NCI-H187 (cell line): ENCODE data around the gene SERPINB6.
"Not testable (repeated sequence)": the region's sequence is repeated elsewhere in the genome, so short reads cannot be mapped to it uniquely, and the experiment has no call there.

Source experiments
- DNase-seq, 2 experiments: peaks; one replicate each; lab custom pipeline; 2025; lab: John Stamatoyannopoulos, UW

SERPINB6 gene

DNA sequence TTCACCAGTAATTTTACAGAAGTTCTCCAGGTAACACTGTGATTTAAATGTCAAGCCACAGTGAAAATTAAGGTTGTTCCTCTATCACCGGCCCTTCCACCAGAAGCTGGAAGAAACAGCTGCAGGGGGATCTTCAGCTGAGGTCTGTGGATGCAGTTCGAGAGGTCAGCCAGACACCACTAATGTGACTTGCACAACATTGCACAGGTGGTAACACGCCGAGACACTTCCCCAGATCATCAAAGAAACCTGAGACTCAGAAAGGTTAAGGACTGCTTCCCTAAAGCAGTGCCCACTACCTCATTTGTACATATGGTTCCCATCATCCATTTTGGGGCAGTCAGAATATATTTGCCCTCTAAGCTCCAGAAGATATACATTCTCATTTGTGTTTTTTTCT, 60.2 kb downstream of the SERPINB6 start:
- no peak for DNase-seq

DNA sequence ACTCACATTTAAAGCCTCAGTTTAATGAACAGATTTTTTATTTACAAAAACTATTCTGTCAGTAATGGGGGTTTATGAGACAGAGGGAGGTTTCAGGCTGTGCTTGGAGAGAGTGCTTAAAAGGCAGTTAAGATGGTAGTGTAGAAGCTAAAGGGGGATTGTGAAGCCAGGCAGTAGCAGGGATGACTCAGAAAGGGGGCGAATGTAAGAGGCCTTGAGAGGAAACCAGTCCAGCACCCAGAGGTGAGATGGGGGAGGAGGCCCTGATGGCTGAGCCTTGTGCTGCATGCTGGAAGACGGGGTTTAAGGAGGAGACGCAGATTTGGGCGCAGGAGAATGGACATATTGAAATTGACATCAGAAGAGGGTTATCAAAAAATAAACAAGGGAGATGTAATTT, 61.6 kb downstream of the SERPINB6 start:
- no peak for DNase-seq

DNA sequence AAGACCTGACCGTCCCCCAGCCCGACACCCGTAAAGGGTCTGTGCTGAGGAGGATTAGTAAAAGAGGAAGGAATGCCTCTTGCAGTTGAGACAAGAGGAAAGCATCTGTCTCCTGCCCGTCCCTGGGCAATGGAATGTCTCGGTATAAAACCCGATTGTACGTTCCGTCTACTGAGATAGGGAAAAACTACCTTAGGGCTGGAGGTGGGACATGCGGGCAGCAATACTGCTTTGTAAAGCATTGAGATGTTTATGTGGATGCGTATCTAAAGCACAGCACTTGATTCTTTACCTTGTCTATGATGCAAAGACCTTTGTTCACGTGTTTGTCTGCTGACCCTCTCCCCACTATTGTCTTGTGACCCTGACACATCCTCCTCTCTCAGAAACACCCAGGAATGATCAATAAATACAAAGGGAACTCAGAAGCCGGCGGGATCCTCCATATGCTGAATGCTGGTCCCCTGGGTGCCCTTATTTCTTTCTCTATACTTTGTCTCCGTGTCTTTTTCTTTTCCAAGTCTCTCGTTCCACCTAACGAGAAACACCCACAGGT, 62.2 kb downstream of the SERPINB6 start:
- DNase-seq: not testable (repeated sequence)

DNA sequence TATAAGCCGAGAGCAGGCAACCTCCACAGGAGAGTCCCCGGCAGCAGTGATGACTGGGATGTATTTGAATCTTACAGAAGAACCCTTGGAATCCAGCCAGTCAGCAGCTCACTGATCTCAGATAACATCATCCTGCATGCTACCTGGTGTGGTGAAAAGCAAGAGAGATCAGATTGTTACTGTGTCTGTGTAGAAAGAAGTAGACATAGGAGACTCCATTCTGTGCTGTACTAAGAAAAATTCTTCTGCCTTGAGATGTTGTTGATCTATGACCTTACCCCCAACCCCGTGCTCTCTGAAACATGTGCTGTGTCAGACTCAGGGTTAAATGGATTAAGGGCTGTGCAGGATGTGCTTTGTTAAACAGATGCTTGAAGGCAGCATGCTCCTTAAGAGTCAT, 62.9 kb downstream of the SERPINB6 start:
- DNase-seq: peak; percentile 34 to 41

DNA sequence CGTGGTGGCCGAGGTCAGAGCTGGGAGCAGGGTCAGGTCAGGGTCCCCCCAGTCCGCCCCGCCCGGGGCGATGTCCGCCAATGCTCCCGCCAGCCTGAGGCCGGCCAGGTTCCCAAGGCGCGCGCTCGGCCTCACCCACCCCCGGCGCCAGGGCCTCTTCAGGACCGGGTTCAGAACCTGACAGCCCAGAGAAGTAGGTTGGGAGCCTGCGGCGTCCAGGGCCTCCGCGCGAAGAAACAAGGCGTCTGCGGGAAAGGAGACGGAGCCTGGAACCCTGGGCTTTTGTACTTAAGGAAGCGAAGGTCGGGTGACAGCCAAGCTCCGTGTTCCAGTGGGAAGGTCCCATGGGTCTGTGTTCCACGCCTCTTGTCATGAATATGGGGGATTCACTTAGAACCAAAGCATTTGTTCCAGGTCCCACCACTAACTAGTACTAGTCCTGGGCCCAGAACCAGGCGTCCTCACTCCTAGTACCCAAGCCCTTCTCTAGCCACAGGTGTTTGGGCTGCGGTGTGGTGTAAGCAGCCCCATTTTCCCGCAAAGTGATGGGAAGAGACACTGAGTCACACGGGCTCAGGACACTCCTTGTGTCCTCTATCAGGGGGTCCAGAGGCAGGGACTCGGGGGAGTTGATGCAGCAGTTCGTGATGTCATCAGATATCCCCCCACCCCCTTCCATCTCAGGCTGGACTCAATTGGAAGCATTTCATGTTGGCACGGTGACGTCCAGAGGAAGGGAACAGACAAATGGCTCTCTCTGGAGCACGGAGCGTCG, 67.8 kb downstream of the SERPINB6 start:
- not testable (repeated sequence) for DNase-seq

DNA sequence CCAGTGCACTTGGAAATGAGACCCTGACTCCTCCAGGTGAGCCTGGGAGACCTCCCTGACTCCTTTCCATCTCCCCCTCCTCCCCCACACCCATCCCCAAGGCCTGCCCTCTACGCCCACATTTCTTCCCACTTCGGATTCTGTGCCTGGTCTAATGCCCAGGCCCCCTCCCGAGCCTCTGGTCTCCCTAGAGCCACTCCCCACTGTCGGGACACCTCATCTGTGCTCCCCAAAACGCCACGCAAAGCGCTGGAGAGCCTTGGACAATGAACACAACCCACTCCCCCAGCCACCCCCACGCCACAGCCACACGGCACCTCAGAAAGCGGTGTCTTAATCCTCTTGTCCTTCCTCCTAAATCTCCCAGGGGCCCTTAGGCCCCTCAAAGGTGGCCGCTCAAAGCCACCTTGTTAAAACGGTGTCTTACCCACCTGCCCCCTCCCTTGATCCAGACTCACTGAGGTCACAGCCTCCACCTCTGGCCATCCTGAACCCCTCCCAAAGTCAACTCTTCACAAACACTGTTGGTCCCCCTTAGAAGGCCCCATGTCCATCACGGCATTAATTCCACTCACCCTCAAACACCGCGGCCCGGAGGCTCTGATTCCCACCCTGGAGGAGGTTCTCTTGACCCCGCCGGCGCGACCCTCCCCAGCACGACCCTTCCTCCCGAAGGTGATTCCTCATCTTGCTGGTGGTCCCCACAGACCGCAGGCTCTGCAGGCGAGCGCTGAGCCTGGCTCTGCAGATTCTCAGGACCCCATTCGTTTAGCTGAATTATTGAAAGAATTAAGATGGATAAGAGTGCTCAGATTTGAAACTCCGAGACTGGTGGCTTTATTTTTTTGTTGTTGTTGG, 69.5 kb downstream of the SERPINB6 start:
- not testable (repeated sequence) for DNase-seq

DNA sequence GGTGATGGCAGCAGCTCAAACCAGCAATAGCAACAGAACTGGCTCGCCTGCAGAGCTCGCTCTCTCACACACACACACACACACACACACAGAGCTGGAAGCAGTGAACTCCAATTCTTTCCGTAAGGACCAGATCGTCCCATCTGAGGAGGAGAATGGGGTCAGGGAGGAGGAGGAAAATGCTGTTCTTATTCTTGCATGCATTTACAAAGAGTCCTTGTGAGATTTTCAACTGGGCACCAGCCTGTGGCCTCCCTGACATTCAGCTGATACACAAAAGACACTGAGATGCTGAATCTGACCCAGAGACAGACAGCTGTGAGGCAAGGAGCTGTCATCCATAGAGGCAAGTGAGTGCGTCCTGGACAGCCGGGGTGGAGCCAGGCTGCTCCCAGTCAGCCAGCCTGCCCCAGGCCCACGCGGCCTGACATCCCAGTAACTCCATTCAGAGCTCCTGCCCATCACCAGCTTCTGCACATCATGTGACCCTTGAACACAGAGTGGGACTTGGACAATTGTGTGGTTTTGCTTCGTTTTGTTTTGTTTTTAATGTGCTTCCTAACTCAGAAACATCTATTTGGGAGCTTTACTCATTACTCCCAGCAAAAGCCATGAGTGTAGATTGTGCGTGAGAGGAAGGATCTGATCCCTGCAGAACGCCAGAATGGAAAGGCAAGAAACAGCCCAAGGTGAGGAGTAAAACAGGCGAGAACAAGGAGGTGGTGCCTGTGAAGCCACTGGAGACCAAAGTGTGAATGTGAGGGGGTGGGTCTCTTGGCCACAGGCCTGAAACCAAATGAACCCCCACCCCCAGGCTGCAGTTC, 70.3 kb downstream of the SERPINB6 start:
- no peak for DNase-seq

DNA sequence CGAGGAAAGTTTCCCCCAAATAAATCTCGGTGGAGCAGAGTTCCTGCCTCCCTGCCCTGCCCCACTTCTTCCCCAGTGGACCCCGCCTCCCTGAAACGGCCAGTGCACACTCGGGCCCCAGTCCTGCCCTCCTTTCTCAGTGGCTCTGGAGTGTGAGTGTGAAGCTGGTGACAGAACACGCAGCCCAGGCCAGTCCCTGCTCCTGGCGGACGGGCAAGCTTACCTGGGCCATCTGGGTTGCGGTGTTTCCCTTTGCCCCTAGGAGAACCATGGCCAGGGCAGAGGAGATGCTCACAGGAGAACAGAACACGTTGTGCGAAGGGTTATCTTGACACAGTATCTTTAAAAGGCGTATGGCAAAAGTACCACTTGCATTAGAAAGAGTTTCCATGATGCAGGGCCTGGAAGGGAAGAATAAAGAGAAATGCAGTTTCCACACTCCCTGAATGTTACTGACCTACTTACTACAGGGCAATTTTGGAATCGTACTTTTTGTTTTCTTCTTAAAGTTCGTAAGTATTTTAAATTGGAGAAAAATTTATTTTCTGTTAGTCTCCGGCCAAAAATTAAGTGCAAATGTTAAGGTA, 71.1 kb downstream of the SERPINB6 start:
- DNase-seq: no peak

DNA sequence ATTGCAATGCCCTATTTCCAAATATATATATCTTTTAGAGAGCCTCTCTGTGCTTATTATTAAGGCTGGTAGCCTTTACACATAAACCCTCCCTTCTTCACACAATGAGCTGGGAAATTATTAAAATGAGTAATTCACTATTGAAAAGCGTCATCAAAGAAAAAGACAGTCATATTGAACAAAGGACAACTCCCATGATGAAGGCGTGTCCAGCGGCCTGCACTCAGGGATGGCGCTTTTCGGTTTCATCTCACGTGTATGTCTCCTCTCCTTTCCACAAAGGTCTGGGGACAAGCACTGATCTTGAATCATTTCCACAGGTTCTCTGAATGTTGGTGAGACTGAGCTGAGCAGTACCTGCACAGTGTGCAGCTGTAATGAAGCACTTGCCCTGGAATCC, 71.8 kb downstream of the SERPINB6 start:
- no peak for DNase-seq
